Stimulated activated CD4-positive, alpha-beta T cell treated with anti-CD3 and anti-CD28 coated beads, Interleukin-4, amount 100 ng/mL, for 4 hours (primary cell): ENCODE measurements around the gene C1orf141.
"Not testable (repeated sequence)": the region's sequence is repeated elsewhere in the genome, so short reads cannot be mapped to it uniquely, and the experiment has no call there.

ENCODE experiments used
- DNase-seq, 2 experiments: peaks; one replicate each; pipeline ENCODE4 v3.0.0-alpha.2; 2020

The C1orf141 gene

DNA sequence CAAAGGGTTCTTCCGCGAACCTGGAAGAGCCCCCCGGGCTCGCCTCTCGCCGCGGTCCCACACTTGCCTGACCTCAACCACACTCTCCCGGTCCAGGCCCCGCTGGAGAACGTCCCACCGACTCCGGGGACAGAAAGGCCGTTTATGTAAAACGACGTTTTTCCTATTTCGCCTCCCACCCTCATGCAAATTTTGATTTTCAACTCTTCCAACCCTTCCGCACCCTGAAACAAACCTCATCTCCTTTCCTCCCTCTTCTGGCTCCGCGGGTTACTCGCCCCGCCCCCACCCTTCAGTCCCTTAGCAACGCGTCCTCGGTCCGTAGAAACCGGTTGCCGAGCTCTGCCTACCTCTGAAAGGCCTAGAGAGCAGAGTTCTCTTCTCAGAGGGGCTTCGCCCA, at the start of gene C1orf141:
Gene C1orf141 (minus strand): TSS at position 276 of the 400 bp plus-strand sequence. CDS start 7,730 bp downstream, outside the sequence.
- no peak for DNase-seq

DNA sequence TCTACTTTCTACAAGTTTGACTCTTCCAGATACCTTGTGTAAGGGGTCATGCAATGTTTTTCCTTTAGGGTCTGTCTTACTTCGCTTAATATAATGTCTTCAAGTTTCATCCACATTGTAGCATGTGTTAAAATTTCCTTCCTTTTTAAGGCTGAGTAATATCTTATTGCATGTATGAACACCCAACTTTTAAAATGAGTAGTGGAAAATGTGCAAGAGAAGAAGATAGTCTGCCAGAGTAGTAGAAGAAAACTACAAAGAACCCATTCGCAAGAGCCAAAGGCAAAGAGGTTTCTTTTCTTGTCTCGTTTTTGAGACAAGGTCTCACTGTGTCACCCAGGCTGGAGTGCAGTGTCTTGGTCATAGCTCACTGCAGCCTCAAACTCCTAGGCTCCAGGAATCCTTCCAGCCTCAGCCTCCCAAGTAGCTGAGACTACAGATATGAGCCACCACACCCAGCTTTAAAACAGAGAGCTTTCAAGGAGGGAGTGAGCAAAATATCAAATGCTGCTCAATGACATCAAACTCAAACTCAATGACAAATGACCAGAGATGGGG, 40.8 kb upstream of the C1orf141 start:
- no peak for DNase-seq

DNA sequence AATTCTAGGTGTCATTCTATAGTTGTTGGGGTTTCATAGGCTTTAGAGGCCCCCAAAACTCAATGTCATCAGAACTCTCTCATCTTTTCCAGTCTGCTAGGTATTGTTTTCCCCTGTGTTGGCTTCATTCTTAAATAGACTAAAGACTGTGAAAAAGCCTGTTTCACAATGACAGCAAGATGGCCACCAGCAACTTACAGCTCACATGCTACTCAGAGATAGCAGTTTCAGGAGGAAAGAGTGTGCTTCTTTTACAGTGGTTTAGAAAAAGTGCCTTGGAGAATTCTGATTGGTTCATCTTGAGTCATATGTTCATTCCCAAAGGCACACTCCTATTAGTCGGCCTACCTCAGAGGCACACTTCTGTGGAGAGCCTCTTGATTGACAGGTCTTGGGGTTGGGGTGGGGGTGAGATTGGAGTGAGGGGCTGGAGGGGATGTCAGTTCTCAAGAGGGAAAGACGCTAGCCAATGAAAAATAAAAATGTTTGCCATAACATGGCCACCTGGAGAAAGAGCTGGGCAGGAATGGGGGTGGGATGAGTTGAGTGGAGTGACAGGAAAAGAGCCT, 40.0 kb upstream of the C1orf141 start:
- DNase-seq, result no peak

DNA sequence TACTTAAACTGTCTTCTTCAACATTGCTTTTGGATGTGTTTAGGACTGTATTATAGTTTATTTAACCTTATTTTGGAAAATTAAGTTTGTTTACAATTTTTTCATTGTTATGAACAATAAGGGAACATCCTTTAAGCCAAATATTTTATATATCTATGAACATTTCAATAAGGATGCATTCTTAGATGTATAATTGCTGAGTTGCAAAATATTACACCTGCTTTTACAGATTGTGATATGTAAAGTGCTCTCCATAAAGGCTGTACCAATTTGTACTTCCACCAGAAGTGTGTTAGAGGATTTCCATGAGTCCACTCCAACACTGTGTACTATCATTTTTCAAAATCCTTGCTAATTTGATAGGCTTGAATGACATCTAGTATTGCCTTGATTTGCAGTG, 39.2 kb upstream of the C1orf141 start:
- DNase-seq, result no peak

DNA sequence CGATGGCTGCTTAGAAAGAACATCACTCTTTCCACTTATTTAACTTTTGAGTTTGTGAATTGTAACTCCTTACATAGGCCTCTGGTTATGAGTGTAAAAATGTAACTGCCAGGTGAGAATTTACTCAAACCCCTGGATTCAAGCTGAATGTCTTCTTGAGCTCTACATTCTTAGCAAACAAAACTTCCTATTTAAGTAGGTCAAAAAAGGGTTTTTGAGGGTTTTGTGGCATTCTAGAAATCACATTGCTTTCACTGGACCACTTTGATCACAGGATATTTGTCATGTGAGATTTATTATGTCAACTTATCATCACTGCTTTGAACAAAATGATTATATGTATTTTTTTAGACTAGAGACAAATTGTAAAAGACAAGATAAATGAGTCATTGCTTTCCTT, 37.2 kb upstream of the C1orf141 start:
- no peak for DNase-seq

DNA sequence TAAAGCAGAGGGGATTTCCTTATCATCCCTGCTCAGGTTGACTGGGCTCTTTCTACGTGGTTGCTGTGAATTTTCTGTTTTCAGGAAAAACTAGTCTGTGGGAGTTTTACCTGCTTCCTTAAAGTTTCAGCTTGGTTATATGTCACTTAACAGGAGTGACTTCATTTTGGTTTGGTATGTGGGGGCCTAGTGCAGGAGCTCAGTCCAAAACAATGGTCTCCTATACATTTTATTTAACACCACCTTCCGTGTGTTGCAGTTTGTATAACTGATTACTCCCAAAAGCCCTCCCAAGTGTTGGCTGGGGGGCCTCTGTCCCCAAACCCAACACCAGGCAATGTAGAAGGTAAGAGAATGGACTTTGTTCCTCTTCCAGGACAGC, 36.8 kb upstream of the C1orf141 start:
- no peak for DNase-seq

DNA sequence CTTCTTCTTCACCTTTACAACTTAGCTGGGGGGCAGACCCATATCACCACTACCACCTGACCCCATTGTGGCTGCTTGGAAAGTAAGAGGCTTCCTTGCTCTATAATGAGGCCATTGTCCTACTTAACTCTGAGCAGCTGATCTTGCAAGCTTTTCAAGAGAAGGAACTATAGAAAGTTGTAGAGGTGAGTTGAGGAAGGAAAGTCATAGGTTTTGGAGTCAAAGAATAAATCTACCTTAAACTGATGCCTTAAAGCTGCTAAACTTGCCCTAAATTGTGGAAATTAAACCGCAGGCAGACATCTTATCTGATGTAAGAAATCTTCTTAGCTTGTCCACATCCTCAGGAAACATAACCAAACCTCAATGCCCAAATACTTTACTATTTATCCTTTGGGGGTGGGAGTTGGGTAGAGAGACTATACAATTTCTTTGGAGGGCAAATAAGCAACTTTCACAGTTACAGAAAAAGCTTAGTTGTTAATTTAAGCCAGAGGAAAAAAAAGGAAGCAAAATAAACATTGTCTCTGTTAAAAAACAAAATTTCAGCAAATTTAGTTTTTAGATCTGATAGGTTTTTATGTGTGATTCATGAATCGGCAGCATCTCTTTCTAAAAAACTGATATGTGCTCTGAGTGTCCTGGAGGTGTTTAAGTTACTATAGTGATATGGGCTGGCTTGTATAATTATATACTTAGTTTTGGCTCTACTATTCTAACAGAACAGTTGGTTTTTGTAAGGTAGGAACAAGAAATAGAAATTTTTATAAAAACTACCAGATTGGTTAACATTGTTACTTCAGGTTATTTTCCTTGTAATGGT, 36.2 kb upstream of the C1orf141 start:
- DNase-seq, result no peak

DNA sequence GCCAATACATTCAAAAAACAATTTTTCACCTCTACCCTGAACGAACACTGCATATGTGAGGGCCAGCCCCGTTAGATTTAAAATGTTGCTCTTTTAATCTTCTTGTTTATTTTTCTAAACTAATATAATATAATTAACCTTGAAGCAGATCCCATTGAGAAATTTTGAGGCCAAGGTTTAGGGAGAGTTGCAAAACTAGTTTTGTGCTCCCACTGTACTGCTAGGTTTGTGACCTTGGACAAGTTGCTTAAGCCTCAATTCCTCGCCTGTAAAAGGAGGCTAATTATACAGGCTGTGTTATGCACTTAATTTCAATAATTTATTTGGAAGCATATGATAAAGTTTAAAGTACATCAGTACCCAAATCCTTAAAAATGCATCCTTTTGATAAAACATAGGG, 35.2 kb upstream of the C1orf141 start:
- no peak for DNase-seq

DNA sequence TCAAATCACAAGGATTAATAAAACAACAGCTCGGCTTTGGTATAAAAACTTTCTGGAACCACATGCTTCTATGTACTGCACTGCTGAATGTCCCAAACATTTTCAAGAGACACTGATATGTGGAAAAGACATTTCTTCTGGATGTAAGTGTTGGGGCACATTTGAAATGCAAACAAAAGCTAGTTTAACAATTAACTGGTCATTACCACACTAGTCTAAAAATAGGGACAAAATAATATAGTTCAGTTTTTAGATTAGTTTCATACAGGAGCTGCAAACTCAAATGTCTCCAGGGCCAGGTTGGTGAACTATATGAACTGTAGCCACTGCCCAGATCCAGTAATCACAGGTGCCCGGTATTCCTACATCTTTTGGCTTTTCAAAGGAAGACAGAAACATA, 34.7 kb upstream of the C1orf141 start:
- DNase-seq, result no peak

DNA sequence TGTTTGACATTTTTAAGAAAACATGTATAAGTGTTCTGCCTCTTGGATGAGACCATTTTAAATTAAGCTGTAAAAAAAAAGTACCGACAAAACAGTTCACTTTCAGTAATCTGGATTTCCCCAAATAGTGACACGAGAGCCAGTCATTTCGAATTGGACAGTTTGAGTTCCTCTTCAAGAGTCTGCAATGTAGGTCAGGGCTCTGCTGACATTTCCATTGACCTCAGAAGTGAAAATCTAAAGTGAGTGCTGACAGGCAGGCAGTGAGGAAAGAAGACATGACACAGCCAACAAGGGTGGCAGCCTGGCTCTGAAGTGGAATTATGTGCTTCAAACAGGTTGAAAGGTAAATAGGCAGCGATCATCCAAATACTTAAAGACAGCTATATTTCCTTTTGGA, 31.4 kb upstream of the C1orf141 start, which contains the start of gene IL23R:
Gene IL23R (plus strand): TSS at position 259 of the 400 bp plus-strand sequence. CDS start 1,667 bp downstream, outside the sequence.
- no peak for DNase-seq

DNA sequence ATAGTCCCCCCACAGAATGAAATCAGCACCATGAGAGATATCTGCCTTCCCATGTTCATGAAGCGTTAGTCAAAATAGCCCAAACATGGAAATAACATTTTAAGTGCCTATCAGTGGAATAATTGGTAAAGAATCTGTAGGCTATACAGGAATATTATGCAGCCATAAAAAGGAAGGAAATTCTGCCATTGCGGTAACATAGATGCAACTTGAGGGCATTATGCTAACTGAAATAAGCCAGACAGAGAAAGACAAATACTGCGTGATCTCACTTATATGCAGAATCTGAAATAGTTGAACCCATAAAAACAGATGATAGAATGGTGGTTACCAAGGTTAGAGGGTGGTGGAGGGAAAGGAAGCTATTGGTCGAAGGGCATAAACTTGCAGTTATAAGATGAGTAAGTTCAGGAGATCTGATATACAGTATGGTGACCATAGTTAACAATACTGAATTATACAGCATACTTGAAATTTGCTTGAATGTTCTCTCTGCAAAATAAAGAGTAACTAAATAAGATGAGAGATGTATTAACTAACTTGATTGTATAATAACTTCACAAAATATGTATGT, 30.8 kb upstream of the C1orf141 start:
- DNase-seq, result no peak

DNA sequence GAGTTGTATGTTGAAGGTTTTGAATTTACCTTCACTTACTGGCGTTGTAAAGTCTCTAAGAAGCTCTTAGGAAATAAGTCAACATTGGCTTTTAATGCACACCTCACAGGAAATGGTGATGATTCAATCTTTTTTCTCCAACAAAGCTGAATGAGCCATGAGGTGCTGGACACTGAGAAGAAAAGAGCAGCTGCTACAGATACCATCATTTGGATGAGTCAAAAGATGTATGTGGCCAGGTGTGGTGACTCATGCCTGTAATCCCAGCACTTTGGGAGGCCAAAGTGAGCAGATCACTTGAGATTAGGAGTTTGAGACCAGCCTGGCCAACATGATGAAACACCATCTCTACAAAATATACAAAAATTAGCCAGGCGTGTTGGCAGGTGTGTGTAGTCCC, 28.2 kb upstream of the C1orf141 start:
- DNase-seq, result peak in 1 of 2 experiments; percentile 42

DNA sequence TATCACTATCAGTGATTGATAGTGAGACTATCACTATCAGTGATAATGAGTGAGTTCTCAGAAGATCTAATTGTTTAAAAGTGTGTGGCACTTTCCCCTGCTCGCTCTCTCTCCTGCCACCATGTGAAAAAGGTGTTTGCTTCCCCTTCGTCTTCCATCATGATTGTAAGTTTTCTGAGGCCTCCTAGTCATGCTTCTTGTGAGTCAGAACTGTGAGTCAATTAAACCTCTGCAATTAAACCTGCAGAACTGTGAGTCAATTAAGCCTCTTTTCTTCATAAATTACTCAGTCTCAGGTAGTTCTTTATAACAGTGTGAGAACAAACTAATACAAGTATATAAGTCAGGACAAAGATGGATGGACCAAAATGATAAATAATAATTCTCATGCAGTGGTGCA, 24.5 kb upstream of the C1orf141 start:
- no peak for DNase-seq

DNA sequence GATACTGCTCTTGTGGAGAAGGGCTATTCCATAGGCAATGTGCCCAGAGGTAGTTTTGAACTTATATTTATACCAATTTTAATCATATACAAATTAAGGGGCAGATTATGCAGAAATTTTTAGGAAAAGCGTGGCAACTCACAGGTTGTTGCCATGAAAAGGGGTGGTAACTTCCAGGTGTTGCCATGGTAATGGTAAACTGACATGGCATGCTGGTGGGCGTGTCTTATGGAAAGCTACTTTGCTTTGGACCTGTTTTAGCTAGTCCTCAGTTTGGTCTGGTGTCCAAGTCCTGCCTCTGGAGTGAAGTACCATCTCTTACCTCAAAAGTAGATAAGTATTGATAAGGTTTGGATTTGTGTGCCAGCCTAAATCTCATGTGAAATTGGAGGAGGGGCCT, 23.6 kb upstream of the C1orf141 start:
- DNase-seq, result no peak

DNA sequence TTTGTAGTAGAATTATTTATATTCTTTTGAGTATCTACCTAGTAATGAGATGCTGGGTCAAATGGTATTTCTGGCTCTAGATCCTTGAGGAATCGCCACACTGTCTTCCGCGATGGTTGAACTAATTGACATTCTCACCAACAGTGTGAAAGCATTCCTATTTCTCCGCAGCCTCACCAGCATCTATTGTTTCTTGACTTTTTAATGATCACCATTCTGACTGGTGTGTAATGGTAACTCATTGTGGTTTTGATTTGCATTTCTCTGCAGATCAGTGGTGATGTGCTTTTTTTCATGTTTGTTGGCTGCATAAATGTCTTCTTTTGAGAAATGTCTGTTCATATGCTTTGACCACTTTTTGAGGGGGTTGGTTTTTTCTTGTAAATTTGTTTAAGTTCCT, 16.2 kb upstream of the C1orf141 start:
- DNase-seq, result no peak

DNA sequence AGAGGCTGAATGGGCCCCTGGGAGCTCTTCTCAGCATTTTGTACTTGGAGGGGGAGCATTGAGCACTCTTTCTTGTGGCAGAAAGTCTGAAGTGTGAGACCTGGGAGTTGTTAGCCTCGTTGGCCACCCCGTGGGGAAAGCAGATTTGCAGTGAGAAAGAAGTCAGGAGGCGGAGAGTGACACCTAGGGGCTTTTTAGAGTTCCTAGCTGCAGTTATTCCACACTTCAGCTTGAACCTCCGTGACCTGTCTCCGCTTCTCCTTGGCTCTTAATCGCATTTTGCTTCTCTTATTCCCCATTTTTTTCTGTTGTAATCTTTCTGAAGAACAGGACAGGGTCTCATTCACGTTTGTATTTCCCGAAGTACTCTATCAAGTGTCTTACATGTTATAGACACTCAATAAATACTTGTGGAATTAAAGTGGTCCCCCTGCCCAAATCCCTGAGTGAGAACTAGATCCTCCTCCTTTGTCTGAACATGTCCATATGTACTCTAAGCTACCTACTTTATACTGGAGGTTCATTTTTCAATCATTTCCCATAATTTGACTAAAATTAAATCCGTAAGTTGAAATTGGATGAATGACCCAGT, 14.5 kb upstream of the C1orf141 start:
- DNase-seq, result peak; percentile 43 to 61

DNA sequence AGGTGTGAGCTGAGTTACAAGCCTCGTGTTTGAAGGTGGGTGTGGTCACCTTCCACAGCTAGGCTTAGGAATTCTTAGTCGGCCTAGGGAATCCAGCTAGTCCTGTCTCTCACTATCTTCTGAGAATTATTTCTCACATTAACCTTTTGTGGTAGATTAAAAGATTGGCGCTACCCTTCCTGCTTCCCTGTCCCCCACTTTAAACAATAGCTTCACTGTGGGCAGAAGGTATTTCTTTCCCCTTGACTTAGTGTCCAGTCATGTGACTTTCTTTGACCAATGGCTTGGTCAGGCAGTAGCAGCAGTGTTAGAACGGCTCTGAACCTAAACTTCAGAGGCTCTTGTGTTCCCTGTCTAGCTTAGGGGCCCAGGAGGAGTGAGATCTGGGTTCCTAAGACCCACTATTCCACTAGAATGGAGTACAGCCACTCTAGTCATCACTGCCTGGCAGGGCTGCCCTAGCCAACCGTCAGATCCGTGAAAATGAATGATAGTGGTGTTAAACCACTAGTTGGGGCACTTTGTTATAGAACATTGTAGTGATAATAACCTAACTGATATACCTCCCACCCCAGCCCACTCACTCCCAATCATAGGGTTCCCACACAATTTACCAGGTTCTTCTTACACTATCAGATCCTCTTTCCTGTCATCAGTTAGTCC, 13.9 kb upstream of the C1orf141 start:
- no peak for DNase-seq

DNA sequence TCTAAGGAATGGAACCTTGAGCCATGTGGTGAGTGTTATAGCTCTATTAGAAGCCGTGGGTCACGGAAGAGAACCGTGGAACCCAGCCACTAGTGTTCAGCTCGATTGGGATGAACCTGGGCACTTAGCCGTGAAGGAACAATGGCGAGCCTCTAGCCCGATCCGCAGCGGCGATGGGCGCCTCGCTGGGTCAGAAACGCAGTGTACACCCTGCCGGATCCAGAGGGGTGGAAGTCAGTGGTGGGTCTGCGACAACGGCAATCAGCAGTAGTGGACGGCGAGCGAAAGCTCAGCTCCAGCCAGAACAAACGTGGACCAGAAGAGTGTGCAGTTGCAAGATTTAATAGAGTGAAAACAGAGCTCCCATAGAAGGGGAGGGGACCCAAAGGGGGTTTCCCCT, 13.2 kb upstream of the C1orf141 start:
- DNase-seq, result not testable (repeated sequence)

DNA sequence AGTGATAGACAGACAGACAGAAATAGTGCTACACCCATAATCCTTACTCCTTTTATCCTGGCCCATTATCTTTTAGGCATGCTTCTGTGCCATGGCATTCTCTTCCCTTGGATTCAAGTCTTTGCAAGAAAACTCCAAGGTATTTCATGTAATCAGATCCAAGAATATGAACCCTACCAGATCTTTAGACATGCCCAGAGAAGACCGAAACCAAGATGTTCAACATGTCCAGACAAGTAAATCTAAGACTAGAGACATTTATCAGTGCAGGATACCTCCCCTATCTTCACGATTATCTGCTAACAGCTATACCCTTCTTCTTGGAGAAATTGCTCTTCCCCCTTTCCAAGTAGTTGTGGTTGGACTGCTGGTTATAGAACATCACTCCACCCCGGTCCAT, 11.8 kb upstream of the C1orf141 start:
- no peak for DNase-seq

DNA sequence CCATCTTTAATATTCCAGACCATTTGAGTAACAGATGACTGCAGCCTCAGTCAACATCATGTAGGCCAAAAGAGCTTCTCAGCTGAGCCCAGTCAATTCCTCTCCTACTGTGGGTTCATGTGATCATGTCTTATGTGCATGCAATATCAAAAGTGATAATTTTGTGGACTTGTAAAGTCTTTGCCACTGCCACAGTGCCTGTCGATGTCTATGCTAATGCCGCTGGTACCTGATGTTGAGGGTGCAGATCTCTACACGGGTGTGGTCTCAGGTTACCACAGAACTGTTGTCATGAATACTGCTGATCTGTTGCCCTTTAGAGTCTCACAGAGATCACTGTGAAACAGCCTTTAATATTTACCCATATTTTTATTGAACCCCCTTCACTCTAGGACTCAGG, 11.3 kb upstream of the C1orf141 start:
- DNase-seq, result no peak

DNA sequence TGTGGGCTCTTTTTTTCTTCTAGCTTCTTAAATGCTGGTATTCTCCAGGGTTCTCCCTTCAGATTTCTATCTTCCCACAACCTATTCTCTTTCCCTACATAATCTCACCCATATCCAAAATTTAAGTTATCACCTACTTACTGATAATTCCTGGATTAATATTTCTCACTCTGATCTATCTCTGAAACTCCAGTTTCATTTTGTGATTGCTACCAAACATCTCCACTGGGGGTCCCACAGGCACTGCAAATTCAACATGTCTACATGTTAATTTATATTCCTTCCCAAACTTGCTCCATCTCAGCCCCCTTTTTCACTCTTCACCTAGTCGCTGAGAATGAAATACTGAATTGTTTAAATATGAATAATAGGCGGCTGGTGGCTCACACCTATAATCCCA, 9.9 kb upstream of the C1orf141 start:
- peak in 1 of 2 experiments; percentile 19 for DNase-seq

DNA sequence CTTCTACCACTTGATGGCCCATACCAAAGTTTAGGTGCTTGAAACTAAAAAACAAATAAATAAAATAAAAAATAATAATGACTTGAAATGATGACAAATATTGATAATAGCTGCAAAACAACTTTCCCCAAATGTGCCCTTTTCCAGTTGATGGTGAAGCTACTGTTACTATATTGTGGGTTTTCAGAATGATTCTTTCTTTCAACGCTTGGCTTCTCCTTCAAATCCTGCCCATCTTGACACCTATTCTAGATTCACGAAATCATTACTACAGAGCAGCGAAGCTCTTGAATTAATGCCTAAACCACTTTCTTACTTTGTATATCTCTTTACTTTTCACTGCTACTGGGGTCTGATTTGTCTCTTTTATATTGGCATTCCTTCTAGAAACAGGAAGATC, 9.2 kb upstream of the C1orf141 start:
- no peak for DNase-seq

DNA sequence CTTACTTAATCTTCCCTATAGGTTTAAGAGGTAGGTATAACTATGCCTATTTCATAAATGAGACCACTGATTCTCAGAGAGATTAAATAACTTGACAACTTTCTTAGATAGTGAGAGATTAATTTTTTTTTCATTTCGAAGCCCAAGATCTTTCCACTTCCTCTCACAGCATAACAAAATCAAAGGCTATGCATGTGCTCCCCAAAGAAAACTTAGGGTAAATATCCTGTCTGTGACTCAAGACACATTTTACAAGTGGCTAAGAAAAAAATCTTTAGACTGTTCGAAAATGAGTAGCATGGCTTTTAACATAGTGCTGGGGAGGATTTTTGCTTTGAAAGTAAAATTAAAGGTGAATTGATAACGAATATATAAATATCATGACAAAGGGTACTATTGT, 8.2 kb upstream of the C1orf141 start:
- DNase-seq, result no peak
